Globus pallidus (tissue), 1 donor: Measurements from ENCODE around the gene DENND11.

Experiments used
- DNase-seq: peaks from one replicate; pipeline ENCODE4 v3.0.0-alpha.2; 2015; ENCODE audit warnings: low spot score

The DENND11 gene

GRCh38 chr7:141702047-141702567, at the start of gene DENND11:
Gene DENND11 (minus strand): TSS chr7:141702166. CDS start chr7:141702153, 13 bp downstream.
- DNase-seq: peak; percentile 59

GRCh38 chr7:141748396-141748795, 46.4 kb upstream of the DENND11 start:
- DNase-seq: no peak

- no peak for DNase-seq
Measured at GRCh38 chr7:141744131-141744530, 42.2 kb upstream of the DENND11 start.

GRCh38 chr7:141742229-141742628, 40.3 kb upstream of the DENND11 start:
- no peak for DNase-seq

GRCh38 chr7:141739250-141739649, 37.3 kb upstream of the DENND11 start:
- no peak for DNase-seq

- DNase-seq: no peak
Measured at GRCh38 chr7:141738592-141739013, 36.6 kb upstream of the DENND11 start.

- DNase-seq: peak; percentile 94
Measured at GRCh38 chr7:141737836-141738591, 36.0 kb upstream of the DENND11 start, which contains the start of gene SSBP1. Gene SSBP1 (plus strand): TSS chr7:141738358. CDS start chr7:141739167, 809 bp downstream.

- peak; percentile 3 for DNase-seq
Measured at GRCh38 chr7:141737118-141737835, 35.3 kb upstream of the DENND11 start.

GRCh38 chr7:141731476-141732149, 29.6 kb upstream of the DENND11 start:
- no peak for DNase-seq

- DNase-seq: no peak
Measured at GRCh38 chr7:141729020-141729419, 27.1 kb upstream of the DENND11 start.

GRCh38 chr7:141722529-141722928, 20.6 kb upstream of the DENND11 start:
- DNase-seq: no peak

- no peak for DNase-seq
Measured at GRCh38 chr7:141717450-141717849, 15.5 kb upstream of the DENND11 start.

GRCh38 chr7:141715794-141716689, 14.1 kb upstream of the DENND11 start:
- no peak for DNase-seq

GRCh38 chr7:141715018-141715417, 13.1 kb upstream of the DENND11 start:
- DNase-seq: no peak

GRCh38 chr7:141714571-141714970, 12.6 kb upstream of the DENND11 start:
- DNase-seq: no peak

GRCh38 chr7:141713890-141714289, 11.9 kb upstream of the DENND11 start:
- no peak for DNase-seq

- no peak for DNase-seq
Measured at GRCh38 chr7:141712603-141713255, 10.8 kb upstream of the DENND11 start.

GRCh38 chr7:141710301-141710700, 8.3 kb upstream of the DENND11 start:
- no peak for DNase-seq

- no peak for DNase-seq
Measured at GRCh38 chr7:141709749-141710148, 7.8 kb upstream of the DENND11 start.

GRCh38 chr7:141709318-141709717, 7.4 kb upstream of the DENND11 start:
- DNase-seq: no peak

GRCh38 chr7:141708351-141708750, 6.4 kb upstream of the DENND11 start, which contains the start of gene WEE2:
Gene WEE2 (plus strand): TSS chr7:141708353. CDS start chr7:141708759, 406 bp downstream.
- DNase-seq: no peak
